Smooth muscle cell (in vitro differentiated cells): Measurements from ENCODE around the gene EXOC4. TPM values are rescaled to one million over a fixed set of nuclear protein-coding genes. Genes with fewer than 3 reads are reported as not detected.

Experiments
- DNase-seq: peaks from one replicate; lab custom pipeline; 2025; ENCODE audit not compliant: unreplicated experiment; lab: John Stamatoyannopoulos, UW
- H2AFZ ChIP-seq: fragments of 200-600 bp; sonication (generic); 2 replicates; pipeline ENCODE4 v1.6.0; 2016; ENCODE audit warnings: antibody characterized with exemption, low read depth, mild to moderate bottlenecking
- H3F3A ChIP-seq: fragments of 200-600 bp; sonication (generic); 2 replicates; pipeline ENCODE4 v1.6.0; 2017; ENCODE audit warnings: antibody characterized with exemption, low read depth
- H3K27ac ChIP-seq: fragments of 200-600 bp; sonication (generic); 2 replicates; pipeline ENCODE4 v1.5.1; 2016; ENCODE audit warnings: low read depth, mild to moderate bottlenecking
- H3K27me3 ChIP-seq: fragments of 200-600 bp; sonication (generic); 2 replicates; pipeline ENCODE4 v1.6.1; 2016; ENCODE audit warnings: low read depth, mild to moderate bottlenecking
- H3K36me3 ChIP-seq: fragments of 200-600 bp; sonication (generic); 2 replicates; pipeline ENCODE4 v1.5.1; 2016; ENCODE audit warnings: low read depth
- H3K4me1 ChIP-seq: fragments of 200-600 bp; sonication (generic); 2 replicates; pipeline ENCODE4 v1.5.1; 2016; ENCODE audit warnings: low read depth
- H3K4me2 ChIP-seq: fragments of 200-600 bp; sonication (generic); 2 replicates; pipeline ENCODE4 v1.6.0; 2016; ENCODE audit warnings: mild to moderate bottlenecking
- H3K4me3 ChIP-seq: fragments of 200-600 bp; sonication (generic); 2 replicates; pipeline ENCODE4 v1.5.1; 2016; ENCODE audit warnings: mild to moderate bottlenecking
- H3K79me2 ChIP-seq: fragments of 200-600 bp; sonication (generic); 2 replicates; pipeline ENCODE4 v1.6.0; 2016; ENCODE audit warnings: low read depth, mild to moderate bottlenecking
- H3K9ac ChIP-seq: fragments of 200-600 bp; sonication (generic); 2 replicates; pipeline ENCODE4 v1.6.0; 2016; ENCODE audit warnings: low read depth
- H3K9me3 ChIP-seq: fragments of 200-600 bp; sonication (generic); replicated peaks from 2 replicates; pipeline ENCODE4 v1.5.1; 2016; ENCODE audit warnings: low read depth
- H4K20me1 ChIP-seq: fragments of 200-600 bp; sonication (generic); 2 replicates; pipeline ENCODE4 v1.6.0; 2016; ENCODE audit warnings: low read depth
- CTCF ChIP-seq: fragments of 200-600 bp; sonication (generic); IDR thresholded peaks from 2 replicates; pipeline ENCODE4 v1.5.1; 2017; ENCODE audit warnings: borderline replicate concordance, mild to moderate bottlenecking, antibody characterized with exemption; ENCODE audit not compliant: insufficient read depth, poor library complexity, severe bottlenecking
- WGBS: methylation state at CpG from one replicate; pipeline ENCODE4 v1.1.7; 2016; ENCODE audit warnings: low lambda C conversion rate; 5-methylcytosine and 5-hydroxymethylcytosine counted together
- polyA plus RNA-seq: library from polyadenylated mRNA; unstranded; fragments of >200 nt; fragmentation: Nextera tagmentation; extraction: Ambion mirVana; gene quantifications from 2 replicates; pipeline ENCODE4 v1.2.1, GENCODE V29; 2016
- total RNA-seq: library from RNA; depleted of rRNA; stranded (reverse); fragments of >200 nt; gene quantifications from 2 replicates; pipeline ENCODE4 v1.2.3, GENCODE V29; 2014

EXOC4 gene
- total and polyA plus RNA-seq, 2 experiments from 2014 or later = 21.5 to 47.1 TPM

GRCh38 chr7:133850497-133851280 lies 597.8 kb downstream of the EXOC4 start:
- no peak for TF ChIP-seq CTCF
- Histone ChIP-seq H3K27ac (no peak overlapping the region), H3K27me3 (no peaks in the 10 kb centered on the region), H3K4me3 (no peak overlapping the region), H3K36me3 (no peaks in the 10 kb centered on the region), H4K20me1 (peaks cover 7% of the 10 kb centered on the region), H3K9me3 (no peaks in the 10 kb centered on the region), H3K4me2 (no peak overlapping the region), H3K9ac (no peak overlapping the region), H3F3A (no peaks in the 10 kb centered on the region), H3K79me2 (no peaks in the 10 kb centered on the region), H3K4me1 (peaks cover 6% of the 10 kb centered on the region), H2AFZ (no peak overlapping the region)
- DNase-seq = no peak
- 91% methylated on average over 5 of the region's 5 CpGs for WGBS

- no peak overlapping the region for H3K4me3 ChIP-seq
- H3K9ac ChIP-seq = no peak overlapping the region
- WGBS = 95% methylated on average over 2 of the region's 2 CpGs
- no peak overlapping the region for H3K4me2 ChIP-seq
- H3K27ac ChIP-seq = no peak overlapping the region
- no peak overlapping the region for H2AFZ ChIP-seq
- no peaks in the 10 kb centered on the region for H3K27me3 ChIP-seq
- no peaks in the 10 kb centered on the region for H3K79me2 ChIP-seq
- DNase-seq = no peak
- no peaks in the 10 kb centered on the region for H3F3A ChIP-seq
- no peak for TF ChIP-seq CTCF
- no peaks in the 10 kb centered on the region for H3K36me3 ChIP-seq
- H3K4me1 ChIP-seq = no peaks in the 10 kb centered on the region
- H4K20me1 ChIP-seq = peaks cover 5% of the 10 kb centered on the region
- H3K9me3 ChIP-seq = no peaks in the 10 kb centered on the region
Measured at GRCh38 chr7:133851411-133851810, 598.5 kb downstream of the EXOC4 start.

GRCh38 chr7:133853706-133854276 lies 600.9 kb downstream of the EXOC4 start:
- Histone ChIP-seq H4K20me1 (peaks cover 5% of the 10 kb centered on the region), H3K79me2 (no peaks in the 10 kb centered on the region), H3K36me3 (no peaks in the 10 kb centered on the region), H3K27me3 (no peaks in the 10 kb centered on the region), H2AFZ (no peak overlapping the region), H3F3A (no peaks in the 10 kb centered on the region), H3K4me3 (no peak overlapping the region), H3K4me1 (no peaks in the 10 kb centered on the region), H3K9me3 (no peaks in the 10 kb centered on the region), H3K4me2 (peak overlapping the region; percentile 21), H3K27ac (peak overlapping the region; percentile 72), H3K9ac (peak overlapping the region; percentile 21)
- 56% methylated on average over 6 of the region's 6 CpGs for WGBS
- no peak for DNase-seq
- TF ChIP-seq CTCF = peak; percentile 35
